NCI-H2227 (cell line): ENCODE data around the gene SLC7A8.
"Not testable (repeated sequence)": the region's sequence is repeated elsewhere in the genome, so short reads cannot be mapped to it uniquely, and the experiment has no call there.

ENCODE experiments used
- DNase-seq: peaks from one replicate; lab custom pipeline; 2025; ENCODE audit not compliant: unreplicated experiment; lab: John Stamatoyannopoulos, UW

The SLC7A8 gene

GRCh38 chr14:23183479-23183878, at the start of gene SLC7A8:
SLC7A8 (minus strand) TSS chr14:23183660; CDS start chr14:23182914, 746 bp downstream.
- DNase-seq = peak; percentile 57

- DNase-seq = not testable (repeated sequence)
Measured at GRCh38 chr14:23232241-23232808, 48.9 kb upstream of the SLC7A8 start.

- no peak for DNase-seq
Measured at GRCh38 chr14:23228812-23229211, 45.4 kb upstream of the SLC7A8 start.

GRCh38 chr14:23227566-23227965, 44.1 kb upstream of the SLC7A8 start:
- no peak for DNase-seq

GRCh38 chr14:23224958-23225357, 41.5 kb upstream of the SLC7A8 start:
- DNase-seq = not testable (repeated sequence)

GRCh38 chr14:23219075-23219474, 35.6 kb upstream of the SLC7A8 start:
- DNase-seq = no peak

- no peak for DNase-seq
Measured at GRCh38 chr14:23217032-23218020, 33.9 kb upstream of the SLC7A8 start.

- no peak for DNase-seq
Measured at GRCh38 chr14:23215421-23215820, 32.0 kb upstream of the SLC7A8 start.

- no peak for DNase-seq
Measured at GRCh38 chr14:23209651-23210423, 26.4 kb upstream of the SLC7A8 start.

GRCh38 chr14:23208324-23208723, 24.9 kb upstream of the SLC7A8 start:
- DNase-seq = no peak

GRCh38 chr14:23207146-23207540, 23.7 kb upstream of the SLC7A8 start:
- DNase-seq = no peak

- no peak for DNase-seq
Measured at GRCh38 chr14:23206422-23207145, 23.1 kb upstream of the SLC7A8 start.

GRCh38 chr14:23202001-23202400, 18.5 kb upstream of the SLC7A8 start:
- DNase-seq = no peak

GRCh38 chr14:23199141-23199540, 15.7 kb upstream of the SLC7A8 start:
- not testable (repeated sequence) for DNase-seq

- DNase-seq = not testable (repeated sequence)
Measured at GRCh38 chr14:23196487-23196886, 13.0 kb upstream of the SLC7A8 start.

GRCh38 chr14:23195552-23196101, 12.2 kb upstream of the SLC7A8 start:
- no peak for DNase-seq

- DNase-seq = no peak
Measured at GRCh38 chr14:23193432-23193831, 10.0 kb upstream of the SLC7A8 start.

GRCh38 chr14:23187925-23188324, 4.5 kb upstream of the SLC7A8 start:
- no peak for DNase-seq

- peak; percentile 62 for DNase-seq
Measured at GRCh38 chr14:23186913-23187654, 3.6 kb upstream of the SLC7A8 start.

- no peak for DNase-seq
Measured at GRCh38 chr14:23185063-23185462, 1.6 kb upstream of the SLC7A8 start.
